ENCODE results near the gene SH3GL3.

Gene SH3GL3

DNA sequence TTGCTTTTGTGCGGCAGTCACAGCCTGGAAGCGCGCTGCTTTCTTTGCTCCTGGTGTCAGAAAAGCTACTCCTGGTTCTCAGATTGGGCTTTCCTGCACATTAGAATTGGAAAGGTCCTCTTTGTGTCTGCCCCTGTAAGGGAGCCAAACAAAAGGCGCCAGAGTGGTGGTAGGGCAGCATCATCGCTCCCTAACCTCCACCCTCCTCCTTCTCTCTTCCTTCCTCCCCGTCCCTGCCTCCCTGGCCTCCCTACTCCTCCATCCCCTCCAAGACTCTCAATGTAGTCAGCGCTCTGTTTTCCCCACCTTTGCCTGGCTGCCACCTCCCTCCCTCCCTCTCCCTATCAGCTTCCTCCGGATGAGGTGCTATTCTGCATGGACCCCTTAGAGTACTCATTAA is 65.3 kb downstream of the SH3GL3 start:
- DNase-seq = no peak

DNA sequence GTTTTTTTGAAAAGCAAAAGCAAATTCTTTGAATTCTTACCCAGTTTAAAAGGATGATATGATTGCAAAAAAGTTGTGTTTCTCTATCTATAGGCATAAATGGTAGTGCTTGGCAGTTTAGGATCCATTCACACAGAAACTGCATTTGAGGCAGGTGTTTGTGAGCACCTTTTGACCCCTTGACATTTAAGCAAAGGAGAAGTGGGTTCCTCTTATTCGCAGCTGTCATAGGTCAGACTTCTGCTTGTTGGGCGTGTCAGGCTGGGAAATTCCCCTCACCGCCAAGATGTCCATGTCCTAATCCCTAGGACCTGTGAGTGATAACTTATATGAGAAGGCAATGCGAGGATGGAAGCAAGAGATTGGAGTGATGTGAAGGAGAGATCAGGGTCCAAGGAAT is 67.4 kb downstream of the SH3GL3 start:
- no peak for DNase-seq

DNA sequence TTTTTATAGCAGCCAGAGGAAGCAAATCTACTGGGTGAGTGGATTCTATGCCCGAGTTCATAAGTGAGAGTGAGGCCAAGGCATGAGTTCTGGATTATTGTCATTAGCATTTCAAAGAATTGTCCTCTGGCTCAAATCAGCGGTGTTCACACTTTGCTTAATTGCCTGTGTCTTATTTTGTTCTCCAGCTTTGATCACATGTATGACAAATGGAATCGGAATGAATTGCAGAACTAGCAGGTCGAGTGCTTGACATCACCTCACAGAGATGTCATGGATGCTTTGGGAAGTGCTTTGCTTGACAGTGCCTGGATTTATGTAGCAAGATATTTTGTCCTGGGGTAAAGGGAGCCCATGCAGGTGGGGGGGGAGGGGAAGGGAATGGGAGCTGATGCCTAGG is 68.0 kb downstream of the SH3GL3 start:
- DNase-seq = no peak

DNA sequence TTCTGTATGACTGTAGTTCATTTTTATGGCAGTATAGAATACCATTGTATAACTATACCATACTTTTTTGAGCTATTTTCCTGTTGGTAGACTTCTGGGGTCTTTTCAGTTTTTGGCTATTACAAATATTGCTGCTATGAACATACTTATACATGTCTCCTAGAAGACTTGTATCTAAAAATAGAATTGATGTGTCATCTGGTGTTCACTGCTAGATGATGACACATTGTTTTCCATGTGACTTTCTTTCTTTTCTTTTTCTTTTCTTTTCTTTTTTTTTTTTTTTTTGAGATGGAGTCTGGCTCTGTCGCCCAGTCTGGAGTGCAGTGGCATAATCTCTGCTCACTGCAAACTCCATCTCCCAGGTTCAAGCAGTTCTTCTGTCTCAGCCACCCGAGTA is 69.8 kb downstream of the SH3GL3 start:
- DNase-seq = peak; percentile 17

DNA sequence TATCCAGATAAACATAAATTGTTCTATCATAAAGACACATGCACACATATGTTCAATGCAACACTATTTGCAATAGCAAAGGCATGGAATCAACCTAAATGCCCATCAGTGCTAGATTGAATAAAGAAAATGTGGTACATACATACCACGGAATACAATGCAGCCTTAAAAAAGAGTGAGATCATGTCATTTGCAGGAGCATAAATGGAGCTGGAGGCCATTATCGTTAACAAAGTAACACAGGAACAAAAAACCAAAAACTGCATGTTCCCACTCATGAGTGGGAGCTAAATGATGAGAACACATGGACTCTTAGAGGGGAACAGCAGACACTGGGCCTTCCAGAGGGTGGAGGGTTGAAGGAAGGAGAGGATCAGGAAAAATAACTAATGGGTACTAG is 79.2 kb downstream of the SH3GL3 start:
- DNase-seq = no peak

DNA sequence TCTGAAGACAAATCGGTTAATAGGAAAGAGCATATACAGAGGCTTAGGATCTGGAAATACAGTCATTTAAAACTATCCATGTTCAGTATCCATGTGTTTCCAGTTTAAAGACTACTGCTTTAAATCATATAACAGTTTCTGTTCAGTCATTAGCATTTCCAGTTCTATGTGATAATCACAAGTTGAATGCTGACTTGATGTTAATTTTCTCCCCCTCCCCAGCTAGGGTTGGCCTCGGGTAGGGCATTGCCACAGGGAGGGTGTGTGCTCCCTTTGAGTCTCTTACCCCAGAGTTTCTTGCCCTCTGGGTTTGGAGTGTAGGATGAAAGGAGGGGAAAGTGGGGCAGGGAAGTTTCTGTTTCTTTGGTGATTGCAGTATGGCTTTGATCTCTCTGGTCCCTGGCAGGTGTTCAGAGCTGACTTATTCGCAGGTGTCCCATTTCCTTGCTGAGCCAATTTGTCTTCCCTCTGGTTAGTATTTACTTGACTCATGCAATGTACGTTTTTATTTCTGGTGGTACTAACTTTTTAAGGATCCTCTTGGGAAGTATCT is 86.3 kb downstream of the SH3GL3 start:
- no peak for DNase-seq

DNA sequence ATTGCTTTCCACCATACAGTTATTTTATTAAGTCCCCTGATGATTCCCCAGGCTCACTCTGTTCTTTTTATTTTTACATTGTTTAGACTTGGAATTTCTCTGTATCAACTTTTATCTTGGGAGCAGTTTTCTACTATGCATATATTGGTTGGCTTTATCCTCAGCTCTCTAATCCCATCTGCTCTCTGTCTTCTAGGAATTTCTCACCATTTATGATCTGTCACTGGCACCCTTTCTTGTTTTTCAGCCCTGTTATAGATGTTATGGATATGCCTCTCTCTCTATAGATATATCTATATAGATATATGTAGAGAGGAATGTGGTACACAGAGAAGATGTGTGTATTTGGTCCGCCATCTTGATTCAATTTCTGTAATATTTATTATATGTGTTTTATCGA is 90.5 kb downstream of the SH3GL3 start:
- DNase-seq = no peak

DNA sequence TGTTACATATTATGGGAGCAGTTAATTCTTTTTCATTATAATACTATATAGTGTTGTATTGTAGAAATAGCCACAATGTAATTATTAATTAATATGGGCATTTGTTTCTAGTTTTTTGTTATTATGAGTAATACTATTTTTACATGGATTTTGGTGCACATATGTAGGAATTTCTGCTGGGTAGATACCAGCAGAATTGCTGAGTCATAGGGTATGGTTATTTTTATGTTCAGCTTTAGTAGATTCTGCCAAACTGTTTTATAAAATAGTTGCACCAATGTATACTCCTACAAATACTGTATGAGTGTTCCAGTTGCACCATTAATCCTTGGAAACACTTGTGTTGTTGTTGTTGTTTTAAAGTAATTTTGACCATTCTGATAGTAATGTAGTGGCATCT is 91.5 kb downstream of the SH3GL3 start:
- no peak for DNase-seq

DNA sequence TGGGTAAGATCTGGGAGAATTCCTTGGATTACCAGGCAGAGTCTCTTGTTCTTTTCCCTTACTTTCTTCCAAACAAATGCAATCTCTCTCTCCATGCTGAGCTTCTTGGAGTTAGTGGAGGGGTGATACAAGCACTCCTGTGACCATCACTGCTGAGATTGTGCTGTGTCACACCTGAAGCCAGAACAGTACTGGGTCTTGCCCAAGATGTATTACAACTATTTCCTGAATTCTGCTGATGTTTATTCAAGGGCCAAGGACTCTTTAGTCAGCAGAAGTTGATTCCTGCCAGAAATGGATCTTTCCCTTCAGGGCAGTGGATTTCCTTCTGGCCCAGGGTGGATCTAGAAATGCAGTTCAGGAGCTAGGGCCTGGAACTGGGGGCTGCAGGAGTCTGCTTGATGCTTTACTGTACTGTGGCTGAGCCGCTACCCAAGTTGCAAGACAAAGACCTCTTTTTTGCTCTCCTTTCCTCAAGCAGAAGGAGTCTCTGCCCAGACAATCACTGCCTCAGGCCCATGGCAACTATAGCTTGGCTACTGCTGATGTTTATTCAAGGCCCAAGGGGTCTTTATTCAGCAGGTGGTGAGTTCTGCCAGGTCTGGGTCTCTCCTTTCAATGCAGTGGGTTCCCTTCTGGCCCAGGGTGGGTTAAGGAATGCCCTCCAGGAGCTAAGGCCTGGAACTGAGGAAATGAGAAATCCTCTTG is 98.8 kb downstream of the SH3GL3 start:
- no peak for DNase-seq

DNA sequence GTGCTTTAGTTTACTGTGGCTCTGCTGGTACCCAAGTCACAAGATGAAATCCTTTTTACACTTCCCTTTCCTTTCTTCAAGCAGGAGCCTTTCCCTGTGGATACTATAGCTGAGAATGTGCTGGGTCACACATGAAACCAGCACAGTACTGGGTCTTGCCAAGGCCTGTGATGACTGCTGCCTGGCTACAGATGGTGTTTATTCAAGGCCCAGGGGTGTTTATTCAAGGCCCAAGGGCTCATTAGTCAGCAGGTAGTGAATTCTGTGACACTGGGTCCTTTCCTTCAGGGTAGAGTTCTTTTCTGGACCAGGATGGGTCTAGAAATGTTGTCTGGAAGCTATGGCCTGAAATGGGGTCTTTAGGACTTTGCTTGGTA is 99.4 kb downstream of the SH3GL3 start:
- DNase-seq = no peak

DNA sequence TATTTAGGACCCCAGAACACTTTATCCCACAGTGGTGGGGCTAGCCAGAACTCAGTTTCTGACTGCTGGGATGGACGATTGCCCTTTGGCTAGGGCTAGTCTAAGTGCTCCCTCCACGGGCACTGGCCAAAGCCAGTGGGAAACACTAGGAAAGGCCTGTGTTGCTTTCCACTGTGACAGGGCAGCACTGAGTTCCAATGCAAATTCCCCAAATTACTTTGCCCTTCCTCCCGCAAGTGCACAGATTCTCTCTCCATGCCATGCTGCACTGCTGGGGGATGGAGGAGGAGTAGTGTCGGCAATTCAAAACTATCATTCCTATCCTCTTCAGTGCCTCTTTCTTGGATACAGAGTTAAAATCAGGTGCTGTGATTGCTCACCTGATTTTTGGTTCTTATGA is 100.0 kb downstream of the SH3GL3 start:
- no peak for DNase-seq

DNA sequence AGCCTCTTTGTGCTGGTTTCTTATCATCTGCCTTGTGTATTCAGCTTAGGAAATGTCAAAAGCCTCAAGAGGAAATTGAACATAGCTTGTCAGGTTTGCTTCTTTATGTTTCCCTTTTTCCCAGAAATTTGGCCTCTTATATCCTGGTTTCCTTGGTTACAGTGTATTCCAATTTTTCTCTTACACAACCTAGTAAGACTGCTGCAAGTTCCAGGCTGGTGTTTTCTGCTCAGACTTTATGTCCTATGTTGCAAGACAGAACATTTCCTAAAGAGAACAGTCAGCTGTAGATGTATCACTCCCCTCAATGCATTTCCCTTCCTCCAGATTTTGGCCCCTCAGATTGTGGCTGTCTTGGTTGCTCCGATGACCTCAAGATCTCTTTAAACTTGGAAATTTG is 102.5 kb downstream of the SH3GL3 start:
- DNase-seq = no peak

DNA sequence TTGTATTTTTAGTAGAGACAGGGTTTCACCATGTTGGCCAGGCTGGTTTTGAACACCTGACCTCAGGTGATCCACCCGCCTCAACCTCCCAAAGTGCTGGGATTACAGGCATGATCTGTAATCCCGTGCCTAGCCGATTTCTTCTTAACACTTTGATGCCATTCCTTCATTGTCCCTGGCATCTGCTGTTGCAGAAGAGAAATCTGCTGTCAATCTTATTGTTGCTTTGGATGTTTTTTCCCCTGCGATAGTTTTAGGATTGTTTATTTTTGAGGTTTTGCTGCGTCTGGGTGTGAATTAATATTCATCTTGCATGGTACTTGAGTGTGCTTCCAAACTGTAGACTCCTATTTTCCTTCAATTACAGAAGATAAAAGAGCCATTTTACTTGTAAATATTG is 107.4 kb downstream of the SH3GL3 start:
- no peak for DNase-seq

DNA sequence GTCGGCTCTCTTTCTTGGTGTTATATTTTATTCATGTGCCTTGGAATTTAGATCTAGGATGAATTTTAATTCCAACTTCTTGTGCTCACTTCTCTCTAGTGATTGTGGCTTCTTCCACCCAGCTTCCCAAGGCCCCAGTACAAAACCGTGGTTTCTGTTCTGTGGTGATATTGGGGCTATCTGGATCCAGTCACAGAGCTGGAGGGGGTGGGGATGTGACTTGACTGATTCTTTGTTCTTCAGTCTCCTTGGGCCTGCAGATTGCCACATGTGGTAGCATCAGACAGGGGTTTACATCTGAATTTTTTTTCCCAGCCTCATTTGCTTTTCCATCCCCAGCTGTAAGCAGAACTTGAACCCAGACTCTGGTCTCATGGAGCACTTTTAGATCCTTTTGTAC is 108.2 kb downstream of the SH3GL3 start:
- DNase-seq = no peak

DNA sequence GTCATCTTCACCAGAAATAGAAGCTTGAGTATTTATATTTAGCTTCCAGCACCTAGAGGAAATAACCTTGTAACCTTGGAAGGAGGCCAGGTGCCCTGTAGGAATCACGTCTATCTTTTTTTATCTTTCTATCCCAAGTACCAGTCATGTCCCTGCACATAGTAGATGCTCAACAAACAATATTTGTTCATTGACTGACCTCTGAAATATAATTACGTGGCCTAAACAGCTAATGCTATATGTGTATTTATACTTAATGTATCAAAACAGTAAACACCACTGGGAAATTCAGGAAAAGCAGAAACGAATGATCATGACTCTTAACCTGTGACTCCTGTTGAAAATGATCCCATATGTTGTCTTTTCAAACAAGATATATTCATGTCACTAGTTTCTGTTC is 108.9 kb downstream of the SH3GL3 start:
- no peak for DNase-seq

DNA sequence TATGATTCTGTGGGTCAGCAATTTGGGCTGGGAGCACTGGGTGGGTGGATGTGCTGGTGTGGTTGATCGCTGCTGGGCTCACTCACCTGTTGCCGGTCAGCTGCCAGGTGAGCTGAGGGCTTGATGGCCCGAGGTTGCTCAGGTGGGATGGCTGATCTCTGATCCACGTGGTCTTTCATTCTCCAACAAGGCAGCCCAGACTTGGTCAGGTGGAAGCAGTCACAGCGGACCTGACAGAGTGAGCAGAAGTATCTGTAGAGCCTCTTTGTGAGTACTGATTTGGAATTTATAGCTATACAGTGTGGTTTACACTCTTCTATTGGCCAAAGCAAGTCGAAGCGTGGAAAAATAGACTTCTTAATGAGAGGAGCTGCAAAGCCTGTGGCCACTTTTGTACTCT is 109.6 kb downstream of the SH3GL3 start:
- no peak for DNase-seq

DNA sequence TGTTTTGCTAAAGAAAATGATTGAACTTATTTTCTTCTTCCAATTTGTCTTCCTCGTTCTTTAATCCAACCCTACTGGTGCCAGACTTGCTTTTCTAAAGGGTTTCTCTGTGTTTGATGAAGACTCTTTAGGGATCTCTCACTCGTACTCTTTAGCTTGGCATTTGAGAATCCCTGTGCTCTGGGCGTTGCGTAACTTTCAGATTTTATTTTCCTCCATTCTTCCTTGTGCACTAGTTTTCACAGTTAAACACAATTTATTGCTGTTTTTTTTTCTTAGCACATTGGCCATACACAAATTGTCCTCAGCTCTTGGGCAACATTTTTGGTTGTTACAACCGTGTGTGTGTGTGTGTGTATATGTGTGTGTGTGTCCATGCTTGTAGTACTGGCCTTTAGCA is 111.0 kb downstream of the SH3GL3 start:
- no peak for DNase-seq

DNA sequence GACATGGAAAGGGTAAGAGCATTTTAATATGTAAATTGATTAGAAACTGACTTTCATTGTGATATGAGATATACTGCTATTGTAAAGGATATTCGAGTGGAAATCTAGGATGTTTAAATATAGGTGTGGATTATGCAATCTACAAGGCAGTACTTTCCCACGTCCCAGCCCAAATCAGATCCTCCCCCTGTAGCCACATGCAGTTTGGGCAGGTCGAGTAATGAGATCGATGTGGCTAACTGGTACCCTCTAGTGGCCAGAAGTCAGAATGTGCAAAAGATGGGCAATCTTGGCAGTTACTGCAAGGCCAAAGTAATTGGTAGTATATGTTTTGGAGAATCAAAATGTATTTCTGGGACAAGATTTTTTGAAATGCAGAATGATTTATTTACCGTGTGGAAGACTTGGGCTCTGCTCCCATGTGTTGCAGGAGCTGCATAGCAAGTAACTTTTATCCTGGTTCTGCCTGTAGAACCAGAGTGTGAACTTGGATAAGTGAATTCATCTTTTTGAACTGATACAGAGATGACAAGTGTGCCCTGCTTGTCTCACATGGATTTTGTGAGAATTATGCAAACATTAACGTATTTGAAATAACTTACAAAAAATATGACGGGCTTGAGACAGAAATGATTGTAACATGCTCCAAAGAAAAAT is 112.3 kb downstream of the SH3GL3 start:
- DNase-seq = peak; percentile 82

DNA sequence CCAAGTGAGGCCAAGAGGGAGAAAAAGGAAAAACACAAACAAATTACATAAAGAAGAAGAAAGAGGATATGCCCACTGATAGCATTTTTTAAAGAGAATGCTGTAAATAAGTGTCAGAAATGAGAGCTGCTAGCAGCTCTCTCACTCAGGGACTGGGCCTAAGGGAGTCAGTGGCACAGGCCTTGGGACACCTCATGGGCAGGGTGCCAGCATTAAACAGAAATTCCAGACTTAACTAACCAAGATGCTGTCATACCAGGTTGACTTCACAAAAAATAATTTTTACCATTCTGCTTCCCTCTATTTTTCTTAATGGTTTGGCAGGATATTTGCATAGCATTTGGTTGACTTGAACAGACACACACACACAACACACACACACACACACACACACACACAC is 114.5 kb downstream of the SH3GL3 start:
- no peak for DNase-seq

DNA sequence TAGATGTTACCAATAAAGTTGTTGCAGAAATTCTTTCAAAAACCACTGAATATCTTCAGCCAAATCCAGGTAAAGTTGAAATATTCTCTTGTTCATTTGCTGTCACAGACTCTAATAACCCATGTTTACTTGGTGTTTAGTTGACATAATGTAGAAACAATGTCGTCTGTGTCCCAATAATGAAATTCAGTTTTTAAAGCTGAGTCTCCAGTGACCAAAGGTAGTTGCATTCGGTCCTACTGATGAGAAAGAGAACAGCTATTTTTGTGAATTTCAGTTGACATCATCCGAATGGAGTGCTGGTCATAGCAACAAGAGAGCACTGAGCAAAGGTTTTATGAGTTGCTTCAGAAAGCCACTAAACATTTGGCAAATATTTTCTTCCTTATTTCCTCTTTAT is 118.0 kb downstream of the SH3GL3 start:
- DNase-seq = no peak

DNA sequence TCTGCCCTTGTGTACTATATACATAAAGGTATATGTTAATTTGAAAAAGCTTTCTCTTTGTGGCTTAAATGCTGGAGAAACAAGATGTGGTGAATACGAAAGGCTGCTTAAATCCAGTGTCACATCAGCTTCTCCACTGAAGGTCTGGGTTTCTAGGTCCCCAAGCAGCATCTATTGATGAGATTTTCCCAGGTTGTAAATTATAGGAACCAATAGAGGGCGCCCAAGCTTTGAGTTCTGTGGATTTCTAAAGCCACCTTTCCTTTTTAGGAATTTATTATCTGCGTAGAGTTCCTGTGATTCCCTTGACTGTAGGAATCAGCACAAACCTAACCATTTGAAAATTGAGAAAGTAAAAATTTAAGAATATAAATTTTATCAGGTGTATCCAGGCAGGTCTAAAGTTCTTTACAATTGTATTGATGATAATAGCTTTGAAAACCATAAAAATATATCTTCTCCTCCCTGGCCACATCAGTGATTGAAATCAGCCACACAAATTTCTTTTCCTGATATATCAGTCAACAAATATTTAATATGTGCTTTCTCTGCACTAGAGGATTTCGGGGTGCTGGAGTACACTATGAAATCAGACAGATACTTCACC is 118.5 kb downstream of the SH3GL3 start:
- DNase-seq = peak; percentile 61

DNA sequence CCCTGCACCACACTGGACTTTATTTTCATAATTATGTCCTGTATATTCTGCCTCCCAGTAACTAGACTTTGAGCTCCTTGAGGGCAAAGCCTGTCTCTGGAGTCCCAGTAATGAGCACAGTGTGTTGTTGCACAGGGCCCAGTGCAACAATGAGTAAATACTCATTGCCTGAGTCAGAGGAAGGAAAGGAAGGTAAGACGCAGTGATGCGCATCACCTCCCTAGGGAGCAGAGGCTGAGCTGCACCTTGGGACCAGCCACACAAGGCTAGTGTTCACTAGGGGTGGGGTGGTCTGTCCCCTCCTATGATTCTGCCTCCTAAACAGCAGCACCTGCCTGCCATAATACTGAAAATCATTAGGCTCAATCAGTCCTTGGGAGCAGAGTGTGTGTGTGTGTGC is 120.2 kb downstream of the SH3GL3 start:
- DNase-seq = no peak

DNA sequence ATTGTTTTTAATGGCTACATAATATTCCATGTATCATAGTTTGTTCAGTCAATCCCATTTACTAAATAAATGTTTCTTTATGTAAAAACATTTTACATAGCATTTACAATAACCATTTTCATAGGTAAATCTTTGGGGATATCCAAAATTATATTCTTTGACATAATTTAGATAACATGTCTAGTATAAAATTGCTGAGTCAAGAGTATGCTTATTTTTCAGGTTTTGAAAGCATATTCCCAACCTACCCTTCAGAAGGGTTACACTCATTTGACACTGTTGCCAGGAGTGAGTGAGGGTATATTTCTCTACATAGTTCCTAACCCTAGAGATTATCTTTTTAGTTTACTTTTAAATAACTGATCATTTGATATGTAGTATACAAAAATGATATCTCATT is 122.2 kb downstream of the SH3GL3 start:
- no peak for DNase-seq

DNA sequence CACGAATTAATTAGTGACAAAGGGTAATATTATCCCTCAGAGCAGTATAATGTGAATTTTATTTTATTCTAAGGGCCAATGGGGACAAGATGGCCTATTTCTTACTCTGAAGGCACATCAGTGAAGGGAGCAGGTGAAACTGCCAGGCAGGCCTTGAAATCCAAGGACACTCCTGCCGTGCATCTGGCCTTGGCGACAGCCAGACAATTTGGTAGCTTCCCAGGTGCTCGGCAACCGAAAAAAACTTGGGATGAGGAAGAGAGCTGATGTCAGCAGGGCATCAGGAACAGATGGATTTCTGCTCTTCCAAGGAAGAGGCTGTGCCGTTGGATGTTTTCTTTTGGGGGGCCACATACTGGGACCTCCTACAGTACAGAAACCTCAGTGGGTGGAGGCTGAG is 123.6 kb downstream of the SH3GL3 start:
- DNase-seq = no peak
